ENCODE data around the gene CAMK2B.
"Not testable (repeated sequence)": the region's sequence is repeated elsewhere in the genome, so short reads cannot be mapped to it uniquely, and the experiment has no call there.

Gene CAMK2B

GRCh38 chr7:44173911-44174693, 151.3 kb downstream of the CAMK2B start:
- Histone ChIP-seq H3K9me3 (ENCODE audit: insufficient read depth, low read length, severe bottlenecking) (no peaks in the 10 kb centered on the region), H3K9ac (ENCODE audit: low read depth, low read length) (no peak overlapping the region), H3K4me2 (ENCODE audit: insufficient read depth, low read length) (no peak overlapping the region), H3K79me2 (ENCODE audit: insufficient read depth, low read length) (no peaks in the 10 kb centered on the region), H2AFZ (ENCODE audit: low read depth, low read length) (no peak overlapping the region), H3K27ac (ENCODE audit: low read length) (no peak overlapping the region), H3K36me3 (ENCODE audit: insufficient read depth, low read length) (no peaks in the 10 kb centered on the region), H3K4me3 (ENCODE audit: low read depth in 1 of 2, low read length in 2 of 2) (no peak overlapping the region), H4K20me1 (ENCODE audit: insufficient read depth, low read length) (0 out of 2 replicates have a peak, but pooled peaks cover 2% of the 10 kb centered on the region), H3K4me1 (ENCODE audit: insufficient read depth, low read length) (no peaks in the 10 kb centered on the region), H3K27me3 (ENCODE audit: insufficient read depth, low read length, poor library complexity) (no peaks in the 10 kb centered on the region)
- ATAC-seq (ENCODE audit: insufficient read depth, low read depth) (no peak), DNase-seq (no peak)
- TF ChIP-seq EZH2 (IDR thresholded peaks at IDR 0.05; ENCODE audit: borderline replicate concordance, low read depth, low read length, severe bottlenecking) (no peak), CTCF (IDR thresholded peaks at IDR 0.05; ENCODE audit: borderline replicate concordance, extremely low read depth, low read length, poor library complexity, severe bottlenecking) (no peak)

- no peaks in the 10 kb centered on the region for H3K79me2 ChIP-seq (ENCODE audit: insufficient read depth, low read length)
- ATAC-seq (ENCODE audit: insufficient read depth, low read depth) (no peak), DNase-seq (no peak)
- no peak overlapping the region for H3K4me3 ChIP-seq (ENCODE audit: low read depth in 1 of 2, low read length in 2 of 2)
- H3K4me2 ChIP-seq (ENCODE audit: insufficient read depth, low read length) = no peak overlapping the region
- H3K27ac ChIP-seq (ENCODE audit: low read length) = no peak overlapping the region
- H3K36me3 ChIP-seq (ENCODE audit: insufficient read depth, low read length) = no peaks in the 10 kb centered on the region
- no peaks in the 10 kb centered on the region for H3K27me3 ChIP-seq (ENCODE audit: insufficient read depth, low read length, poor library complexity)
- H3K9ac ChIP-seq (ENCODE audit: low read depth, low read length) = no peak overlapping the region
- peaks cover 1% of the 10 kb centered on the region; the same call in 1 of the 2 replicates for H3K4me1 ChIP-seq (ENCODE audit: insufficient read depth, low read length)
- no peaks in the 10 kb centered on the region for H3K9me3 ChIP-seq (ENCODE audit: insufficient read depth, low read length, severe bottlenecking)
- H2AFZ ChIP-seq (ENCODE audit: low read depth, low read length) = no peak overlapping the region
- 0 out of 2 replicates have a peak, but pooled peaks cover 2% of the 10 kb centered on the region for H4K20me1 ChIP-seq (ENCODE audit: insufficient read depth, low read length)
- TF ChIP-seq EZH2 (IDR thresholded peaks at IDR 0.05; ENCODE audit: borderline replicate concordance, low read depth, low read length, severe bottlenecking) = no peak
Observed at GRCh38 chr7:44172803-44173424, 152.5 kb downstream of the CAMK2B start.

GRCh38 chr7:44172352-44172751, 153.0 kb downstream of the CAMK2B start:
- Histone ChIP-seq H3K27me3 (ENCODE audit: insufficient read depth, low read length, poor library complexity) (no peaks in the 10 kb centered on the region), H3K9ac (ENCODE audit: low read depth, low read length) (no peak overlapping the region), H2AFZ (ENCODE audit: low read depth, low read length) (no peak overlapping the region), H3K9me3 (ENCODE audit: insufficient read depth, low read length, severe bottlenecking) (no peaks in the 10 kb centered on the region), H4K20me1 (ENCODE audit: insufficient read depth, low read length) (0 out of 2 replicates have a peak, but pooled peaks cover 2% of the 10 kb centered on the region), H3K27ac (ENCODE audit: low read length) (no peak overlapping the region), H3K79me2 (ENCODE audit: insufficient read depth, low read length) (no peaks in the 10 kb centered on the region), H3K36me3 (ENCODE audit: insufficient read depth, low read length) (no peaks in the 10 kb centered on the region), H3K4me2 (ENCODE audit: insufficient read depth, low read length) (no peak overlapping the region), H3K4me1 (ENCODE audit: insufficient read depth, low read length) (peaks cover 4% of the 10 kb centered on the region; the same call in 1 of the 2 replicates), H3K4me3 (ENCODE audit: low read depth in 1 of 2, low read length in 2 of 2) (no peak overlapping the region)
- no peak for ATAC-seq (ENCODE audit: insufficient read depth, low read depth)
- no peak for TF ChIP-seq CTCF (IDR thresholded peaks at IDR 0.05; ENCODE audit: borderline replicate concordance, extremely low read depth, low read length, poor library complexity, severe bottlenecking)
- no peak for TF ChIP-seq EZH2 (IDR thresholded peaks at IDR 0.05; ENCODE audit: borderline replicate concordance, low read depth, low read length, severe bottlenecking)
- DNase-seq = no peak

GRCh38 chr7:44171901-44172300, 153.5 kb downstream of the CAMK2B start:
- ATAC-seq (ENCODE audit: insufficient read depth, low read depth); DNase-seq; H2AFZ ChIP-seq (ENCODE audit: low read depth, low read length); H3K9ac ChIP-seq (ENCODE audit: low read depth, low read length); H3K27me3 ChIP-seq (ENCODE audit: insufficient read depth, low read length, poor library complexity); H3K9me3 ChIP-seq (ENCODE audit: insufficient read depth, low read length, severe bottlenecking); H3K4me1 ChIP-seq (ENCODE audit: insufficient read depth, low read length); H3K27ac ChIP-seq (ENCODE audit: low read length); H3K79me2 ChIP-seq (ENCODE audit: insufficient read depth, low read length); H4K20me1 ChIP-seq (ENCODE audit: insufficient read depth, low read length); H3K4me3 ChIP-seq (ENCODE audit: low read depth in 1 of 2, low read length in 2 of 2); H3K4me2 ChIP-seq (ENCODE audit: insufficient read depth, low read length); H3K36me3 ChIP-seq (ENCODE audit: insufficient read depth, low read length): not testable (repeated sequence)
